H1 (cell line): ENCODE data around the gene CTSL. TPM values are rescaled to one million over a fixed set of nuclear protein-coding genes. Genes with fewer than 3 reads are reported as not detected.

Source experiments
- NANOG ChIP-seq: IDR thresholded peaks from 2 replicates; pipeline ENCODE4 v1.6.1; 2011; ENCODE audit warnings: low read length, low read depth, mild to moderate bottlenecking, inconsistent platforms; ENCODE audit not compliant: insufficient read depth, poor library complexity, severe bottlenecking
- RFX5 ChIP-seq: IDR thresholded peaks from 2 replicates; pipeline ENCODE4 v1.6.1; 2011; ENCODE audit warnings: low read depth, low read length, improper control_type of control experiment, borderline replicate concordance
- SAP30 ChIP-seq: fragments of 300-600 bp; sonication (generic); IDR thresholded peaks from 2 replicates; pipeline ENCODE4 v1.7.1; 2012; ENCODE audit warnings: low read length, moderate library complexity, mild to moderate bottlenecking, inconsistent platforms; ENCODE audit not compliant: insufficient read depth, insufficient replicate concordance
- SP2 ChIP-seq: IDR thresholded peaks from 2 replicates; pipeline ENCODE4 v1.6.1; 2012; ENCODE audit warnings: mild to moderate bottlenecking, low read length, inconsistent platforms
- TBP ChIP-seq: IDR thresholded peaks from 2 replicates; pipeline ENCODE4 v1.6.1; 2011; ENCODE audit warnings: low read depth, low read length, improper control_type of control experiment
- polyA plus RNA-seq, 7 experiments: library from polyadenylated mRNA; depleted of rRNA in 3 of 7; stranded (reverse) in 5 of 7; unstranded in 2 of 7; fragments of >200 nt in 5 of 7; fragments of 200-250 nt in 2 of 7; gene quantifications; 1 replicate in 5 of 7; 2 replicates in 1 of 7; 4 replicates in 1 of 7; pipeline versions ENCODE4 v1.2.1 to v1.2.3, GENCODE V29; 2011 to 2013; ENCODE audit warnings: missing spikeins in 2 of 7, mixed read lengths in 2 of 7
- total RNA-seq: library from RNA; stranded (reverse); fragmentation: NEBNext Ultra II Directional; extraction: Animal tissue kit (Norgen Biotek cat#: 25700); gene quantifications from 2 replicates; pipeline ENCODE4 v1.2.1, GENCODE V29; 2021

CTSL gene
- total and polyA plus RNA-seq, 2 of the 8 experiments (the other 6 are each of a cell fraction or from before 2014, with no cell fraction given): 34.2 to 38.2 TPM

DNA sequence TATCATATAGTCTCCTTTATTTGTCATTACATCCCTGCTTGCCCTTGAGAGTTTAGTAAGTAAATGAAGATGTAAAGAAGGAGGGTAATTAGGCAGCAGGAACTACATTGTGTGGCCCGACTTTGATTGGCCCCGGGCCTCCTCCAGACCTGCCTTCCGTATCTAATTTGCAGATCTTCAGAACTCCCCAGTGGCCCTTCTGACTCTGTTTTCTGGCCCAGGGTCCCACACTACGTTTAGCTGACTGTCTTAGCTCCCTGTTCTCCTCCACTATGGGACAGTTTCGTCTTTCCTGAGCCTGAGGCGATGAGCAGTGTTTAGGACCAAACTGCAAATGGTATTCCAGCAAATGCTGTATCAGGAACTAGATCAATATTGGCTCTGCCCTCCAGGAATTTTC, 21.6 kb upstream of the CTSL start (continued):
- TF ChIP-seq NANOG (no peak), SP2 (no peak), SAP30 (no peak), TBP (no peak), RFX5 (no peak)
- TF ChIP-seq, all 59 proteins: peak for 0
